ENCODE measurements around the gene DLG2.

Gene DLG2

DNA sequence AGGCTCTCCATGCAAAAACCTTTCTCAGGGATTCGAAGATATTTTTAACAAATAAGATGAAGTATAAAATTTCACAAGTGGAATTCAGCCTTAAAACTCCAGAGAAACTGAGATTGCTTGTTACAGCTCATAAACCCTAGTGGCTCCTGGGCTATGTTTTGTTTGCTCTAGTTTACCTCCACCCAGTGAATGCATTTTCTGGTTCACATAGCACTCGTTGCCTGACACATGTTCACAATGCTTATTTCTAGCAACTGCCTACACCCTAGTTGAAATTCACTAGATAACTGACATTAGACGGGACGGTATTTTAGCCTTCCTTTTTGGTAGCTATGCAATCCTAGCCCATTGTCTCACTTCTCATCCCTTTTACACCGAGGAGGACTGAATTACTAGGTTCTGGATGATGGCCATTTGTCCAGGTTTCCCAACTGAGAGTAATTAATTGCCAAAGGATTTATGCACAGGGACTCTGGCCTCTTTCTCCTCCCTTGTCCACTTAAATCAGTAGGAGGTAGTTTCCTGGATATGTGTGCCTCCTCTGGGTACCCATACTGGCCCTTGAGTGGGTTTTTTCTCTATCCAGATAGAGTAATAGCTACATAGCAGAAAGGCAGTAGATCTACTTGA, 951.6 kb downstream of the DLG2 start:
- Histone ChIP-seq H3K36me3 (no peaks in the 10 kb centered on the region), H3K27ac (no peak overlapping the region), H3K4me3 (ENCODE audit: low read depth in 1 of 2, low read length in 1 of 2) (no peak overlapping the region), H3K9me3 (no peaks in the 10 kb centered on the region), H3K4me1 (ENCODE audit: control insufficient read depth in 1 of 2, insufficient read depth in 1 of 2, low read depth in 1 of 2, low read length in 1 of 2) (no peaks in the 10 kb centered on the region), H3K27me3 (no peaks in the 10 kb centered on the region)
- TF ChIP-seq, protein P1, sequence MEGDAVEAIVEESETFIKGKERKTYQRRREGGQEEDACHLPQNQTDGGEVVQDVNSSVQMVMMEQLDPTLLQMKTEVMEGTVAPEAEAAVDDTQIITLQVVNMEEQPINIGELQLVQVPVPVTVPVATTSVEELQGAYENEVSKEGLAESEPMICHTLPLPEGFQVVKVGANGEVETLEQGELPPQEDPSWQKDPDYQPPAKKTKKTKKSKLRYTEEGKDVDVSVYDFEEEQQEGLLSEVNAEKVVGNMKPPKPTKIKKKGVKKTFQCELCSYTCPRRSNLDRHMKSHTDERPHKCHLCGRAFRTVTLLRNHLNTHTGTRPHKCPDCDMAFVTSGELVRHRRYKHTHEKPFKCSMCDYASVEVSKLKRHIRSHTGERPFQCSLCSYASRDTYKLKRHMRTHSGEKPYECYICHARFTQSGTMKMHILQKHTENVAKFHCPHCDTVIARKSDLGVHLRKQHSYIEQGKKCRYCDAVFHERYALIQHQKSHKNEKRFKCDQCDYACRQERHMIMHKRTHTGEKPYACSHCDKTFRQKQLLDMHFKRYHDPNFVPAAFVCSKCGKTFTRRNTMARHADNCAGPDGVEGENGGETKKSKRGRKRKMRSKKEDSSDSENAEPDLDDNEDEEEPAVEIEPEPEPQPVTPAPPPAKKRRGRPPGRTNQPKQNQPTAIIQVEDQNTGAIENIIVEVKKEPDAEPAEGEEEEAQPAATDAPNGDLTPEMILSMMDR (IDR thresholded peaks at IDR 0.05): no peak

DNA sequence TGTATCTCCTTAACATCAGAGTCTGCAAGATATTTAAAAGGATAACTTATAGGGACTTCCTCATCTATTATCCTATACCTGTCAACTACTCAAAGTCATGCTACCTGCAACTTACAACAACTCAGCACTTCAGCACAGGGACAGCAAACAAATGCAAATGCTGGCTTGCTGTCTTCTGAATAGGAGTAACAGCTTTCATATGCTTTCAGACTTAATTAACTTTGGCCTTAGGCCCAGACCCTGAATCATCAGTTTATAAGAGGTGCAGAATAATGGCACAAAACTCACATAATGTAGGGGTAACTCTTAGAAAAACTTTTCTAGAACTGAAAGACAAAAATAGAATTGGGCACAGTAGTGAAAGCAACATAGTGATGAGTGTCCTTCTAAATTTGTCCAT, 953.4 kb downstream of the DLG2 start:
- Histone ChIP-seq H3K36me3 (no peaks in the 10 kb centered on the region), H3K9me3 (no peaks in the 10 kb centered on the region), H3K4me1 (ENCODE audit: control insufficient read depth in 1 of 2, insufficient read depth in 1 of 2, low read depth in 1 of 2, low read length in 1 of 2) (no peaks in the 10 kb centered on the region), H3K4me3 (ENCODE audit: low read depth in 1 of 2, low read length in 1 of 2) (no peak overlapping the region), H3K27ac (no peak overlapping the region), H3K27me3 (no peaks in the 10 kb centered on the region)
- TF ChIP-seq, protein P1 (IDR thresholded peaks at IDR 0.05): no peak

DNA sequence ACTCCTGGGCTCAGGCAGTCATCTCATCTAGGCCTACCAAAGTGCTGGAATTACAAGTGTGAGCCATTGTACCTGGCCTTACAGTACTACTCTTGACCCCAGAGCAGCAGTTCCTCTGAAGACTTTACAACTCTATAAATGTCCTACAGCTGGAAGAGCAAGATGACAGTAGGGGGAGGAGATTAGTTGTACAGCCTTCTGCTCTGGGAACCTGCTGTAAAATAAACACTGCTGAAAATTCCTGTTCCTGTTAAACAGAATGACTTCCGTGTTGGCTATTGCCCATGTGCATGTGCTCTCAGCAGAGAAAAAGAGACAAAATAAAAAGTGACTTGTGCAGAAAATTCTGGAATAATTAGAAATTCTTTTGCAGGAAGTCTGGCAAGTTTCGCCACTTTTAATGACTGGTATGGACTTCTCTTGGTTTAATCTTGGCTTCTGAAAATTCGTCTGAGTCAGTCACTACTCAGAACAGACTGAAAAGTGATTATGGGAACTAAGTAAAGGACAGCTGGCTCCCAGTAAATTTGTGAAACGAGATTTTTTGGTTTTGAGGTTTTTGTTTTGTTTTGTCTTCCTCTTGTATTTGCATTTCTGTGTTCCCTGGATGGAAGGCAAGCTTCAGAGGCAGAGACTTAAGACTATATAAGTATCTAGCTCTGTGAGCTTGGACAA, 955.7 kb downstream of the DLG2 start:
- no peak overlapping the region for H3K4me3 ChIP-seq (ENCODE audit: low read depth in 1 of 2, low read length in 1 of 2)
- no peaks in the 10 kb centered on the region for H3K27me3 ChIP-seq
- no peaks in the 10 kb centered on the region for H3K36me3 ChIP-seq
- H3K4me1 ChIP-seq (ENCODE audit: control insufficient read depth in 1 of 2, insufficient read depth in 1 of 2, low read depth in 1 of 2, low read length in 1 of 2): no peaks in the 10 kb centered on the region
- H3K9me3 ChIP-seq: no peaks in the 10 kb centered on the region
- no peak overlapping the region for H3K27ac ChIP-seq
- TF ChIP-seq, protein P1 (IDR thresholded peaks at IDR 0.05): no peak

- H3K4me3 ChIP-seq (ENCODE audit: low read depth in 1 of 2, low read length in 1 of 2): no peak overlapping the region
- no peaks in the 10 kb centered on the region for H3K9me3 ChIP-seq
- no peak overlapping the region for H3K27ac ChIP-seq
- TF ChIP-seq, protein P1 (IDR thresholded peaks at IDR 0.05): no peak
- no peaks in the 10 kb centered on the region for H3K27me3 ChIP-seq
- no peaks in the 10 kb centered on the region for H3K4me1 ChIP-seq (ENCODE audit: control insufficient read depth in 1 of 2, insufficient read depth in 1 of 2, low read depth in 1 of 2, low read length in 1 of 2)
- no peaks in the 10 kb centered on the region for H3K36me3 ChIP-seq
Observed at GRCh38 chr11:84663731-84664130, 963.4 kb downstream of the DLG2 start.

DNA sequence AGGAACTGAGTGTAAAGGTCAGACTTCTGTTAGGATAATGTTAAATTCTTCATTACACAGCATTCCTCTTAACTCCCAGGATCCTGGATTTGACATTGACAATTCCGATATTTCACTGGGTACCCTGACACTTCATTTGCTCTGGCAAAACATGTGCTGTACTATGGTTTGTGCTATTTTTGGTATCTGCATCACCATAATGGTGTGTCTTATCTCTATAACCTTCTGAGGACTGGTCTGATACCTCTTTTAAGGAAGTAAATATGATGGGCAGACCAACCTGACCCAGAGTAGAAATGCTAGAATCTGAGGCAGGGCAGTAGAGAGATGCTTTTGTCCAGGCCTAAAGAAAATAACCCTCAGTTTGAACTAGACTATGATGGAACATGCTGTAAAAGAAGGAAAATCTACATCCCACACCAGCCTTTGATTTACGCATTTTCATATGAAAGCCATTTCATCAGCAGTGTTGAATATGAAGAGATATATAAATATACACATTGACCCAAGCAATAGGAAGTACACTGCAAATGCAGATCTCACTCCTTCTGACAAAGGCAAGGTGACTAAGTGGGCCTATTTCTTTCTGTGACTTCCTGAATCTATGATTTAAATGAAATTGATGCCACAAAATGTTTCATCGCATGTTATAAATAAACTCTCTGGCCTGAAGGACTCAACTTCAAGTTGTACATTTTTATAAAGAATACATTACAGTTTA, 966.7 kb downstream of the DLG2 start:
- Histone ChIP-seq H3K27ac (no peak overlapping the region), H3K27me3 (no peaks in the 10 kb centered on the region)
- TF ChIP-seq, protein P1 (IDR thresholded peaks at IDR 0.05): no peak

More for the DNA sequence above, 966.7 kb downstream of the DLG2 start:
- H3K4me1 ChIP-seq (ENCODE audit: control insufficient read depth in 1 of 2, insufficient read depth in 1 of 2, low read depth in 1 of 2, low read length in 1 of 2): no peaks in the 10 kb centered on the region
- no peaks in the 10 kb centered on the region for H3K9me3 ChIP-seq
- no peaks in the 10 kb centered on the region for H3K36me3 ChIP-seq
- no peak overlapping the region for H3K4me3 ChIP-seq (ENCODE audit: low read depth in 1 of 2, low read length in 1 of 2)

Measured in neutrophil (primary cell).